GM12892 (cell line): ENCODE results near the gene WDR4.

Source experiments
- POLR2A ChIP-seq: IDR thresholded peaks from 2 replicates; pipeline ENCODE4 v1.6.1; 2011; ENCODE audit warnings: low read depth, low read length, control low read depth
- POLR2AphosphoS5 ChIP-seq: IDR thresholded peaks from 2 replicates; pipeline ENCODE4 v1.6.1; 2011; ENCODE audit warnings: low read depth, low read length, control low read depth
- TAF1 ChIP-seq: IDR thresholded peaks from 2 replicates; pipeline ENCODE4 v1.6.1; 2011; ENCODE audit warnings: low read depth, mild to moderate bottlenecking, control low read depth, low read length, borderline replicate concordance

GRCh38 chr21:42835211-42835610, 44.1 kb downstream of the WDR4 start:
- TF ChIP-seq POLR2A: no peak
- TF ChIP-seq POLR2AphosphoS5: no peak
- no peak for TF ChIP-seq TAF1
